NCI-H2171 treated with DMSO at 0.1 percent for 48 hours (cell line): ENCODE data around the gene SBK2.

Experiments used
- DNase-seq: peaks from one replicate; lab custom pipeline; 2025; lab: John Stamatoyannopoulos, UW

SBK2 gene

GRCh38 chr19:55554302-55554701, 17.4 kb upstream of the SBK2 start:
- no peak for DNase-seq

- DNase-seq: no peak
Measured at GRCh38 chr19:55553217-55554182, 16.6 kb upstream of the SBK2 start.

GRCh38 chr19:55552620-55553019, 15.7 kb upstream of the SBK2 start:
- DNase-seq: no peak

- DNase-seq: peak; percentile 43
Measured at GRCh38 chr19:55552206-55552605, 15.3 kb upstream of the SBK2 start.

- no peak for DNase-seq
Measured at GRCh38 chr19:55550321-55550650, 13.4 kb upstream of the SBK2 start.

GRCh38 chr19:55549500-55550320, 12.8 kb upstream of the SBK2 start:
- peak; percentile 62 for DNase-seq

GRCh38 chr19:55546822-55547614, 10.1 kb upstream of the SBK2 start:
- no peak for DNase-seq

- no peak for DNase-seq
Measured at GRCh38 chr19:55546011-55546410, 9.1 kb upstream of the SBK2 start.

- no peak for DNase-seq
Measured at GRCh38 chr19:55545443-55545842, 8.5 kb upstream of the SBK2 start, which contains the start of gene SBK3. SBK3 (minus strand) TSS chr19:55545543; CDS start chr19:55545543, 0 bp downstream.

GRCh38 chr19:55544776-55545439, 8.0 kb upstream of the SBK2 start:
- no peak for DNase-seq

- no peak for DNase-seq
Measured at GRCh38 chr19:55544014-55544413, 7.1 kb upstream of the SBK2 start.

GRCh38 chr19:55543567-55543966, 6.6 kb upstream of the SBK2 start:
- DNase-seq: no peak

GRCh38 chr19:55542292-55542855, 5.4 kb upstream of the SBK2 start:
- DNase-seq: no peak

GRCh38 chr19:55541091-55541490, 4.2 kb upstream of the SBK2 start:
- no peak for DNase-seq

- no peak for DNase-seq
Measured at GRCh38 chr19:55540619-55541018, 3.7 kb upstream of the SBK2 start.

- no peak for DNase-seq
Measured at GRCh38 chr19:55539090-55539984, 2.4 kb upstream of the SBK2 start.

GRCh38 chr19:55538132-55538531, 1.2 kb upstream of the SBK2 start:
- DNase-seq: no peak

GRCh38 chr19:55537741-55538111, 793 bp upstream of the SBK2 start:
- no peak for DNase-seq

- no peak for DNase-seq
Measured at GRCh38 chr19:55536366-55536765, 567 bp downstream of the SBK2 start.

- DNase-seq: no peak
Measured at GRCh38 chr19:55535965-55536350, 975 bp downstream of the SBK2 start.
